K562 (cell line): ENCODE measurements around the gene RIT1. TPM values are rescaled to one million over a fixed set of nuclear protein-coding genes. Genes with fewer than 3 reads are reported as not detected.

Experiments used
- ADNP ChIP-seq: fragments of 200-800 bp; sonication (Bioruptor generic); IDR thresholded peaks from 2 replicates; pipeline ENCODE4 v1.6.1; 2016; ENCODE audit warnings: missing genetic modification characterization, missing compliant biosample characterization
- ATF1 ChIP-seq, 2 experiments: fragments of 450-650 bp in 1 of 2; IDR thresholded peaks; 2 replicates each; pipeline ENCODE4 v1.6.1; 2016; ENCODE audit warnings: missing compliant biosample characterization in 1 of 2, missing genetic modification characterization in 1 of 2
- BRCA1 ChIP-seq, 2 experiments: fragments of 450-650 bp in 1 of 2; sonication (generic) in 1 of 2; formaldehyde crosslinking in 1 of 2; IDR thresholded peaks; 2 replicates each; pipeline versions ENCODE4 v1.5.0 to v1.6.1; 2017 to 2020; ENCODE audit warnings: mild to moderate bottlenecking in 1 of 2, missing genetic modification reagents in 1 of 2
- BRF1 ChIP-seq: IDR thresholded peaks from 3 replicates; pipeline ENCODE4 v1.6.1; 2011; ENCODE audit warnings: borderline replicate concordance, mild to moderate bottlenecking; ENCODE audit not compliant: insufficient read length; ENCODE audit errors: extremely low read depth
- FIP1L1 ChIP-seq: fragments of 200-400 bp; formaldehyde crosslinking; IDR thresholded peaks from 2 replicates; pipeline ENCODE4 v1.6.1; 2018; ENCODE audit warnings: mild to moderate bottlenecking, low read depth, low read length; ENCODE audit not compliant: poor library complexity, severe bottlenecking
- GATAD2A ChIP-seq: fragments of 450-650 bp; IDR thresholded peaks from 2 replicates; pipeline ENCODE4 v1.6.1; 2017
- GTF2E2 ChIP-seq: fragments of 200-800 bp; sonication (Bioruptor generic); IDR thresholded peaks from 2 replicates; pipeline ENCODE4 v1.6.1; 2016; ENCODE audit warnings: missing genetic modification characterization, missing compliant biosample characterization
- MTF1 ChIP-seq: fragments of 250-450 bp; sonication (Bioruptor Pico); IDR thresholded peaks from 2 replicates; pipeline ENCODE4 v1.9.0; 2021; ENCODE audit warnings: moderate library complexity, mild to moderate bottlenecking, inconsistent platforms, borderline replicate concordance
- NEUROD1 ChIP-seq: fragments of 150-350 bp; IDR thresholded peaks from 2 replicates; pipeline ENCODE4 v1.6.1; 2014; ENCODE audit warnings: borderline replicate concordance, low read length, low read depth; ENCODE audit not compliant: partially characterized antibody
- RBM14 ChIP-seq: fragments of 200-400 bp; formaldehyde crosslinking; IDR thresholded peaks from 2 replicates; pipeline ENCODE4 v1.6.1; 2018; ENCODE audit warnings: low read depth, mild to moderate bottlenecking, low read length, moderate library complexity, borderline replicate concordance; ENCODE audit not compliant: insufficient read depth
- TAL1 ChIP-seq: fragments of 450-650 bp; IDR thresholded peaks from 2 replicates; pipeline ENCODE4 v1.6.1; 2016; ENCODE audit warnings: mild to moderate bottlenecking
- U2AF2 ChIP-seq: fragments of 200-400 bp; formaldehyde crosslinking; optimal IDR thresholded peaks from 2 replicates; pipeline ENCODE3; 2017; ENCODE audit warnings: low read depth, mild to moderate bottlenecking, low read length
- ZNF134 ChIP-seq: fragments of 250-450 bp; sonication (Bioruptor Pico); conservative IDR thresholded peaks from 2 replicates; pipeline ENCODE4 v1.4.0; 2020
- ZNF24 ChIP-seq: fragments of 450-650 bp; IDR thresholded peaks from 2 replicates; pipeline ENCODE4 v1.6.1; 2016
- ZNF384 ChIP-seq: IDR thresholded peaks from 2 replicates; pipeline ENCODE4 v1.6.1; 2012; ENCODE audit warnings: low read depth, low read length, improper control_type of control experiment
- ZNF75A ChIP-seq: fragments of 450-650 bp; formaldehyde crosslinking; IDR thresholded peaks from 2 replicates; pipeline ENCODE4 v1.4.0; 2020; ENCODE audit warnings: mild to moderate bottlenecking
- polyA plus RNA-seq, 8 experiments: library from polyadenylated mRNA; depleted of rRNA in 4 of 8; stranded (reverse) in 5 of 8; unstranded in 3 of 8; fragments of >200 nt; fragmentation: Nextera tagmentation in 2 of 8; fragmentation: Illumina TruSeq in 1 of 8; extraction: Ambion mirVana in 2 of 8; extraction: Trizol in 1 of 8; gene quantifications; 2 replicates each; pipeline versions ENCODE4 v1.2.1 to v1.2.3, GENCODE V29; 2011 to 2014; ENCODE audit warnings: inconsistent platforms in 1 of 8, missing spikeins in 1 of 8
- total RNA-seq, 7 experiments: library from RNA; depleted of rRNA in 6 of 7; stranded (reverse); fragments of >200 nt in 6 of 7; fragmentation: Illumina TruSeq in 2 of 7; extraction: Trizol in 2 of 7; gene quantifications; 2 replicates each; pipeline versions ENCODE4 v1.2.1 to v1.2.3, GENCODE V29; 2011 to 2021; ENCODE audit warnings: low replicate concordance in 1 of 7
- TF ChIP-seq, protein P1 (sequence below): fragments of 250-450 bp; sonication (Bioruptor Pico); IDR thresholded peaks from 2 replicates; pipeline ENCODE4 v1.5.0; 2021
- TF ChIP-seq, protein P2 (sequence below): fragments of 450-650 bp; IDR thresholded peaks from 2 replicates; pipeline ENCODE4 v1.6.1; 2016; ENCODE audit warnings: missing biosample characterization, missing genetic modification characterization
- TF ChIP-seq, protein P3 (sequence below): fragments of 250-450 bp; sonication (Bioruptor Pico); IDR thresholded peaks from 2 replicates; pipeline ENCODE4 v1.8.0; 2022; ENCODE audit warnings: moderate library complexity, mild to moderate bottlenecking, inconsistent platforms
- TF ChIP-seq, protein P4 (sequence below): fragments of 250-450 bp; sonication (Bioruptor Pico); IDR thresholded peaks from 2 replicates; pipeline ENCODE4 v1.4.0; 2020; ENCODE audit warnings: mild to moderate bottlenecking, moderate library complexity

The RIT1 gene
- total and polyA plus RNA-seq, 9 of the 15 experiments (the other 6 are each of a cell fraction or from before 2014, with no cell fraction given), result 13.5 to 57.6 (median 22.9) TPM

DNA sequence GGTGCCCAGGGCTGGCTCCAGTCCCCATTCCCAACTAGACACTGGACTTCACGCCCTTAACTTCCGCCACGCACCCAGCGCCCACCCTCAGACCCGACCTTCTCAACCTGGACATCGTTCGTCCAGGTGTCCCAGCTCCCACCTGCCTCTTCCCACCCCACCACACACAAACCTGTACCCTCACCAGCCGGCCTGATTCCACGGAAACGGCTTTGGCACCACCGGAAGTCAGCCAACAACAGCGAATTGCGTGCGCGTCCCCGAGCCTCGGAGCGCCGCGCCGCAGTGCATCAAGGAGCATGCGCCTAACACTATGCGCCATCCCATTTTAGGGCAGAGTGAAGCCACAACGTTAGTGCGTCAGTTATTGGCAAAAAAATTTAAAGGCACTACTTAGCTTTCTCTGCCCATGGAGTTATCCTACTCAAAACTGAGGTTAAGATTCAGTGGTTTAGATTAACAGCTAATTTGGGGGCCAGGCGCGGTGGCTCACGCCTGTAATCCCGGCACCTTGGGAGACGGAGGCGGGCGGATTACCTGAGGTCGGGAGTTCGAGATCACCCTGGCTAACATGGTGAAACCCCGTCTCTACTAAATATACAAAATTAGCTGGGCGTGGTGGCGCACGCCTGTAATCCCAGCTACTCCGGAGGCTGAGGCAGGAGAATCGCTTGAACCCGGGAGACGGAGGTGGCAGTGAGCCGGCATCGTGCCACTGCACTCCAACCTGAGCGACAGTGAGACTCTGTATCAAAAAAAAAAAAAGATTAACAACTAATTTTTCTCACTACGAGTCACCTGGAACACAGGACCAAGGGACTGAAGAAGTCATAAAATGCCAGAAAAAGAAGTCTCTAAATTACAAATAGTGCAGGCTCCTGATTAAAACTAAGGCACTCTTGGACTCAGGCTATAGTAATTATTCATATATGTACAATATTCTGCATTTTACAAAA is 53.9 kb downstream of the RIT1 start, which contains the start of gene GON4L (continued):
- TF ChIP-seq, protein P1, sequence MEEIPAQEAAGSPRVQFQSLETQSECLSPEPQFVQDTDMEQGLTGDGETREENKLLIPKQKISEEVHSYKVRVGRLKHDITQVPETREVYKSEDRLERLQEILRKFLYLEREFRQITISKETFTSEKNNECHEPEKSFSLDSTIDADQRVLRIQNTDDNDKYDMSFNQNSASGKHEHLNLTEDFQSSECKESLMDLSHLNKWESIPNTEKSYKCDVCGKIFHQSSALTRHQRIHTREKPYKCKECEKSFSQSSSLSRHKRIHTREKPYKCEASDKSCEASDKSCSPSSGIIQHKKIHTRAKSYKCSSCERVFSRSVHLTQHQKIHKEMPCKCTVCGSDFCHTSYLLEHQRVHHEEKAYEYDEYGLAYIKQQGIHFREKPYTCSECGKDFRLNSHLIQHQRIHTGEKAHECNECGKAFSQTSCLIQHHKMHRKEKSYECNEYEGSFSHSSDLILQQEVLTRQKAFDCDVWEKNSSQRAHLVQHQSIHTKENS (CRISPR knock-in tag), result no peak
- TF ChIP-seq U2AF2, result no peak
- TF ChIP-seq, protein P2, sequence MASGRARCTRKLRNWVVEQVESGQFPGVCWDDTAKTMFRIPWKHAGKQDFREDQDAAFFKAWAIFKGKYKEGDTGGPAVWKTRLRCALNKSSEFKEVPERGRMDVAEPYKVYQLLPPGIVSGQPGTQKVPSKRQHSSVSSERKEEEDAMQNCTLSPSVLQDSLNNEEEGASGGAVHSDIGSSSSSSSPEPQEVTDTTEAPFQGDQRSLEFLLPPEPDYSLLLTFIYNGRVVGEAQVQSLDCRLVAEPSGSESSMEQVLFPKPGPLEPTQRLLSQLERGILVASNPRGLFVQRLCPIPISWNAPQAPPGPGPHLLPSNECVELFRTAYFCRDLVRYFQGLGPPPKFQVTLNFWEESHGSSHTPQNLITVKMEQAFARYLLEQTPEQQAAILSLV (tag), result no peak
- peak; percentile 79; the same call in 1 of the 2 replicates for TF ChIP-seq GATAD2A
- TF ChIP-seq BRF1, result no peak
- TF ChIP-seq FIP1L1, result no peak
- TF ChIP-seq GTF2E2 (tag), result peak; percentile 79; the same call in 1 of the 2 replicates
- no peak for TF ChIP-seq ZNF134
- TF ChIP-seq, protein P3, sequence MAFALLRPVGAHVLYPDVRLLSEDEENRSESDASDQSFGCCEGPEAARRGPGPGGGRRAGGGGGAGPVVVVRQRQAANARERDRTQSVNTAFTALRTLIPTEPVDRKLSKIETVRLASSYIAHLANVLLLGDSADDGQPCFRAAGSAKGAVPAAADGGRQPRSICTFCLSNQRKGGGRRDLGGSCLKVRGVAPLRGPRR, result no peak
- no peak for TF ChIP-seq ZNF384
- no peak for TF ChIP-seq RBM14
- no peak for TF ChIP-seq ZNF24
- no peak for TF ChIP-seq MTF1
- TF ChIP-seq BRCA1 (IDR thresholded peaks at IDR 0.05), result no peak
- TF ChIP-seq BRCA1 (CRISPR knock-in tag; IDR thresholded peaks at IDR 0.05), result no peak
- TF ChIP-seq ADNP, result peak; percentile 82
- no peak for TF ChIP-seq ZNF75A
- TF ChIP-seq NEUROD1, result peak; percentile 84
- TF ChIP-seq, protein P4, sequence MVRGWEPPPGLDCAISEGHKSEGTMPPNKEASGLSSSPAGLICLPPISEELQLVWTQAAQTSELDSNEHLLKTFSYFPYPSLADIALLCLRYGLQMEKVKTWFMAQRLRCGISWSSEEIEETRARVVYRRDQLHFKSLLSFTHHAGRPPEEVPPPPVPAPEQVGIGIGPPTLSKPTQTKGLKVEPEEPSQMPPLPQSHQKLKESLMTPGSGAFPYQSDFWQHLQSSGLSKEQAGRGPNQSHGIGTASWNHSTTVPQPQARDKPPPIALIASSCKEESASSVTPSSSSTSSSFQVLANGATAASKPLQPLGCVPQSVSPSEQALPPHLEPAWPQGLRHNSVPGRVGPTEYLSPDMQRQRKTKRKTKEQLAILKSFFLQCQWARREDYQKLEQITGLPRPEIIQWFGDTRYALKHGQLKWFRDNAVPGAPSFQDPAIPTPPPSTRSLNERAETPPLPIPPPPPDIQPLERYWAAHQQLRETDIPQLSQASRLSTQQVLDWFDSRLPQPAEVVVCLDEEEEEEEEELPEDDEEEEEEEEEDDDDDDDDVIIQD, result no peak
- TF ChIP-seq ATF1 (CRISPR knock-in tag; IDR thresholded peaks at IDR 0.05), result no peak
- peak; percentile 92 for TF ChIP-seq ATF1 (tag; IDR thresholded peaks at IDR 0.05)
- TF ChIP-seq TAL1, result no peak
